Endothelial cell of hepatic sinusoid (primary cell): ENCODE data around the gene PFAS.

Experiments
- in situ Hi-C: cut with HindIII; loops from 2 replicates; pipeline ENCODE4 v1.10.0; 2017; ENCODE audit warnings: low sequenced_read_pairs

Gene PFAS

GRCh38 chr17:8266648-8267479 lies 17.8 kb downstream of the PFAS start:
- in situ Hi-C loops = no loop called here

- in situ Hi-C loops = no loop called here
Observed at GRCh38 chr17:8267480-8268147, 18.5 kb downstream of the PFAS start.

DNA sequence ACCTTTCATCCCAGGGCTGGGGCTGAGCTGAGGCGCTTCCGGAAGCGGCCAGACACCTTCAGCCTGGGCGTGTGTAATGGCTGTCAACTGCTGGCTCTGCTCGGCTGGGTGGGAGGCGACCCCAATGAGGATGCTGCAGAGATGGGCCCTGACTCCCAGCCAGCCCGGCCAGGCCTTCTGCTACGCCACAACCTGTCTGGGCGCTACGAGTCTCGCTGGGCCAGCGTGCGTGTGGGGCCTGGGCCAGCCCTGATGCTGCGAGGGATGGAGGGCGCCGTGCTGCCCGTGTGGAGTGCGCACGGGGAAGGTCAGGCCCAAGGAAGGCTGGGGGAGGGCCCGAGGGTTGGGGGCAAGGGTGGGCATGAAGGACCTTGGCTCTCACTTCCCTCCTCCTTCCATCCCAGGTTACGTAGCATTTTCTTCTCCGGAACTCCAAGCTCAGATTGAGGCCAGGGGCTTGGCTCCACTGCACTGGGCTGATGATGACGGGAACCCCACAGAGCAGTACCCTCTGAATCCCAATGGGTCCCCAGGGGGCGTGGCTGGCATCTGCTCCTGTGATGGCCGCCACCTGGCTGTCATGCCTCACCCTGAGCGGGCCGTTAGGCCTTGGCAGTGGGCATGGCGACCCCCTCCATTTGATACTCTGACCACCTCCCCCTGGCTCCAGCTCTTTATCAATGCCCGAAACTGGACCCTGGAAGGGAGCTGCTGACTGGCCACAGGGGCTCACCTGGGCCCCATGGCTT lies 19.6 kb downstream of the PFAS start:
- in situ Hi-C loops = no loop called here

DNA sequence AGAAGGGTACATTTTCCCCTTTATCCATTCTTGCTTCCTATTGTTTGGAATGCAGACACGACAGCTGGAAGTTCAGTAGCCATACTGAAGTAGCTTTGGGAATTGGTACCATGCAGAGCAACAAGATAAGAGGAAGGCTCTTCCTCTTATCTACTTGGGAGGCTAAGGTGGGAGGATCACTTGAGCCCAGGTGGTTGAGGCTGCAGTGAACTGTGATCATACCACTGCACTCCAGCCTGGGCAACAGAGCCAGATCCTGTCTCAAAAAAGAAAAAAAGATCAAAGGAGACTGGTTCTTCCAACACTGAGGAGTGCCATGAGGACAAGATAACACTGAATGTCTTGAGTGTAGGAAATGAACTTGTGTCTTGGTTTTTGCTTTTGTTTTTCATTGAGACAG lies 23.3 kb downstream of the PFAS start:
- in situ Hi-C loops = no loop called here

DNA sequence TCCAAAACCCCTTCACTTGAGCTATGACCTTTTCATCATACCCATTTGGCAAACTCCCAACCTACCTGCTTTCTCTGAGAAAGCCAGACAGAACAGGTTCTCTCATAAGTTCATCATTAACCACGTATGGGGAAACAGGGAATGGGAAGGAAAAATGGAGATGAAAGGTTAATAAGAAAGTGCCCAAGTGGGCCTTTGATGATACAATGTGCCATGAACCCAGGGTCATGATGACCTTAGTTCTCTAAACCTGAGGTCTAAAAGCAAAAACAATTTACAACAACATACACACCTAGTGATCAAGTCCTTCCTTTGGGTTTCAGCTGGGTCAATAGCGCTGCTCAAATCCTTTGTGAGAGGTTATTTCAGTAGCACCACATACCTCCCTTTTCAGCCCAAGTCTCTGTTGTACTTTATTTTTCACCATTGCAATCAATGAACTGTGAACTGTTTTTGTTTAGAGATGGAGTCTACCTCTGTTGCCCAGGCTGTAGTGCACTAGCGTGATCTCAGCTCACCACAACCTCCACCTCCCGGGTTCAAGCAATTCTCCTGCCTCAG lies 24.9 kb downstream of the PFAS start:
- in situ Hi-C loops = no loop called here

DNA sequence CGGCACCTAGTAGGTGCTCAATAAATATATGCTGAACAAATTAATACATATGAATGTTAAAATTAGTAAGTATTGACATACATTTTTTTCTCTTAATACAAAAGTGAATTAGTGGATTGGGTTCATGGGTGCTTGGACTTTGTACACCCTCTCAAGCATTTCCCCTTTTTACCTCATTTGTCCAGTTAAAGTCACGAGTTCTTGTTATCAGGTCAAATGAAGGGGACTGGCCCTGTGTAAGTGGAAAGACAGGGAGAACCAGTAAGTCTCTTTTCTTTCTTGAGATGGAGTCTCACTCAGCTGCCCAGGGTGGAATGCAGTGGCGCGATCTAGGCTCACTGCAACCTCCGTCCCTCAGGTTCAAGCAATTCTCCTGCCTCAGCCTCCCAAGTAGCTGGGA lies 25.7 kb downstream of the PFAS start:
- in situ Hi-C loops = no loop called here

DNA sequence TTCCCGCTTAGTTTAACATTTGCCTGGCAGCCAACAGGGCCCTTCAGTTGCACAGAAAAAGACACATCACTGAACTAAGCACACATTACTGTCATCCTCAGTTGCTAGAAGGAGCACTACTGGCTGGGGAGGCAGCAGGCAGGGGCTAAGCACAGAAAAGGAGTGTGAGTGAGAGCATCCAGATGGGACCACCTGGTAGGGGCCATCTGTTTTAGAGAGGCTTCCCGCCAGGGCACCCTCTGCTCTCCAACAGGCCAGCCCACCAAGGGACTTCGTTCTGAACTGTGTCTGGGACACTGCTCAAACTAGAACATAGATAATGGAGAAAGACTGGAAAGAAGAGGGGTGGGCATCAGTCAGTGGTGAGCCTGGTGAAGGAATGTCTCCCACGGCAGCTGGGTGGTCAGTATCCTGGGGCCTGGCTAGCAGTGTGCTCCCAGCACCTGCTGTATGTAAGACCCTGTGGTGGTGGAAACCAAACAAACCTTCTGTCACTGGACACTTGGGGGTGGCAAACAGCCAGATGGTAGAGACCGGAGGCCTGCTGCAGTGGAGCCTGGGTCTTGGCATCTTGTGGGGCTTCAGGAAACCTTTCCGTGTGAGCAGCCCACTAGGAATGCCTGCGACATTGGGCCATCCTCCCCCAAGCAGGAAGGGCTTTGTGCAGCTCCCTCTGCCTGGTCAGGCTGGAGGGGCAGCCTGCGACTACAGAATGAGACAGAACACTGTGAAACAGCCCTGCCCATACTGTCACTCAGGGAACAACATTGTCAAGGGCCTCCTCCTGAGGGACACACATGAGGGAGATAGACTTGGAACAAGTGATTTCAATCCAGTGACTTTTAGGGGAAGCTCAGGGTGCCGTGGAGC lies 26.6 kb downstream of the PFAS start:
- in situ Hi-C loops = no loop called here

- in situ Hi-C loops = no loop called here
Observed at GRCh38 chr17:8277317-8277716, 28.2 kb downstream of the PFAS start.

DNA sequence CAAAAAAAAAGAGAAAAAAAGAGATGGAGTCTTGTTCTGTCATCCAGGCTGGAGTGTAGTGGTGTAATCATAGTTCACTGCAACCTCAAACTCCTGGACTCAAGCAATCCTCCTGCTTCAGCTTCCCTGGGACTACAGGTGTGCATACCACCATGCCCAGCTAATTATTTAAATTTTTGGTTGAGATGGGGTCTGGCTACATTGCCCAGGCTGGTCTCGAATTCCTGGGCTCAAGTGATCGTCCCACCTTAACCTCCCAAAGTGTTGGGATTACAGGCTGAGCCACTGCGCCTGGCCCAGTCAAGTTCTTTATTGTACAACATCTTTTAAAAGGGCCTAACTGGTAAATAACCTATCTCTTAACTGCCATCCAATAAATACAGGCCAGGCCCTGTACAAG lies 33.3 kb downstream of the PFAS start:
- in situ Hi-C loops = no loop called here

- in situ Hi-C loops = no loop called here
Observed at GRCh38 chr17:8283356-8283755, 34.3 kb downstream of the PFAS start.

- in situ Hi-C loops = no loop called here
Observed at GRCh38 chr17:8284126-8284525, 35.0 kb downstream of the PFAS start.

DNA sequence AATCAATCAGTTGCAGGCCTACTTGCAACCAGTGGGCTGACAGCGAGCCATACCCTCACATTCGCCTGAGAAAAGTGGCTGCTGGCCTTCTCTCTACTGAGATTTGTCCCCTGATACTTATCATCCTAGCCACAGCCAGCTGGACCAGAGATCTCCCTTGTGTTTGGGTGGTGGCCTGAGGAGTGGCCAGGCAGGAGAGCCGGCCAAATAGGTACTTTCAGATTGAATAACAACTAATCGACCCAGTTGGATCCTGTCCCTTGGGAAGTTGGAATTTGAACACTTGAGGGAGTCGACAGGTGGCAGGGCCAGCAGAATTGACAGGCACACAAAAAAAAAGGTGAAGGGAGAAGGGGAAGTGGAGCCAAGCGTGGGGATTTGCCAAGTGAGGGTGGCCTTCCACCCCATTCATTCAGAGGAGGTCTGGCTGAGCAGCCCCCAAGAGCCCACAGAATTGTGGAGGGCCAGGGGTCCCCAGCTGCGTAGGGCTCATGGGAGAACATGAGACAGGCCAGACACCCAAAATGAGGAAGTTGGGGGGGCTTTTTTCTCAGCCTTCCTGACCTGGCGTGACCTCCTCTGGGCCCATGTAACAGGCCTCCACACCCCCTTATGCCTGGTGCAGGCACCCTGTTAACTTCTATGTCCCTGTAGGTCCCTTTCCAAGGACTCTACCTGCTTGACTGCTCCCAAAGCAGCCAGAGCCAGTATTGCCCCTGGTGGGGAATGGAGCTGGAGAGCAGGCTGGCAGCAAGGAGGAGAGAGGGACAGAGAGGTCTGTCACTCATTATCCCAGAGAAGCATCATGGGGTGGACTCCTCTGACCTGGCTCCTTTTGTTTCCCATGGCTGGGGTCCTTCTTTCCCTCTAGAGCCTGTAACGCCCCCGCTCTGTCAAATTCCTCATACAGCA lies 36.4 kb downstream of the PFAS start:
- in situ Hi-C loops = no loop called here

GRCh38 chr17:8287651-8288335 lies 38.7 kb downstream of the PFAS start:
- in situ Hi-C loops = no loop called here

- in situ Hi-C loops = no loop called here
Observed at GRCh38 chr17:8288336-8289102, 39.4 kb downstream of the PFAS start, which contains the start of gene RANGRF. TSS of gene RANGRF (plus strand) at chr17:8288670. CDS start at chr17:8288789, 119 bp downstream.

DNA sequence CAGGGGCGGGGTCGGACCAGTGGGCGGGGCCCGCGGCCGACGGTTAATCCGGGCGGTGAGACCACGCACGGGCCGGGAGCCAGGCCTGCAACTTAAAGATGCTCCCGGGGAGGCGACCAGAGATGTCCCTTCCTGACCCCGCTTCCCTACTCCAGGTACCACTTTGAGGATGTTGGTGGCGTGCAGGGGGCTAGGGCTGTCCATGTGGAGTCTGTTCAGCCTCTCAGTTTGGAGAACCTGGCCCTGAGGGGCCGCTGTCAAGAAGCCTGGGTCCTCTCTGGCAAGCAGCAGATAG lies 40.0 kb downstream of the PFAS start:
- in situ Hi-C loops = no loop called here

GRCh38 chr17:8290043-8290442 lies 41.0 kb downstream of the PFAS start:
- in situ Hi-C loops = no loop called here

DNA sequence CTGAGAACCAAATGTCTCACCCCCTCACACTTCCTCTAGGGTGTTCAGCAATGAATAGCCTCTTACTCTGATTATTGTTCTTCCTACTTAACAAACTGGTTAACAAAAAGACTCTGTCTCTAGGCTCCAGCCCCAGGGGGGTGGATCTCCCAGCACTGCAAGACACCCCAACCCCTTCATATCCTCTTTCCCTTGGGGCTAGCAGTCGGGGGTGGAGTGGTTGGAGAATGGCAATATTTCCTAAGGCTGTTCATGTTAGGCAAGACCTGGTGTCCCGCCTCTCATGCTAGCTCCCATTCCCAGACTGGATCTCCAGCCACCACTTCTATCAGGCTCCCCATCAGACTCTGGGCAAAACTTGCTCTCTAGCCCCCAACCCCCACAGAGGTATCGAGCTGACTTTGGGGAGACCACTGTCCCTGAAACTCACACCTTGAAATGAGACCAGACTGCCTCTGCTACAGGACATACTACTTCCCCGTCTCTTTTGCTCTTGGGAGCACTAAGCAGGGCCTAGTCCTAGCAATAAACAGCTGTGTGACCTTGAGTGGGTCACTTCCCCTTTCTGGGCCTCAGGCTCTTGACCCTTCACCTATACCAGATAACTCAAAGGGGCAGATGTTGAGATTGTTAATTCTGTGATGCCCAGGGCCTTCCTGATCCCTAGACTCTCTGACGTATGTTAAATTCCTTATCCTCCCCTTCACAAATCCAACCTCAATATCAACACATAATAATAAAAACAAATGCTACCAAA lies 43.7 kb downstream of the PFAS start:
- in situ Hi-C loops = no loop called here

DNA sequence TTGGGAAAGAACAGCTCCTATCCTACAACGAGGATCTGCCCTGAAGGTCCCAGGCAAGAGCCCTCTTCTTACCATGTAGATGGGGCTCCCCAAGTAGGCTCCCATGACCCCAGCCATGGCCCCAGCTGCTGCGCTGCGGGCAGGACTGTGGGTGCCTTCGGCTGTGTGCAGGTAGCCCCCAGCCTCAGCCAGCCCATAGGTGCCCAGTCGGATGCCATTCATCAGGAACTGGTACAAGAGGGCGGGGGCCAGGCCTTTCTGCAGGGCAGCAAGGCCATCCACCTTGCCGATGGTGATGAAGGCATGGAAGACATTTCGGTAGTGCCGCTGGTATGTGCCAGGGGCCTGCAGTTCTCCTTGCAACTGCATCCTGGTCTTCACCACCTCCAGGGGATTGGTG lies 45.3 kb downstream of the PFAS start:
- in situ Hi-C loops = no loop called here
